Measurements from ENCODE around the gene POR.

GRCh38 chr7:75955331-75955955, 40.5 kb downstream of the POR start:
- TF ChIP-seq NFE2L1 (CRISPR knock-in tag; IDR thresholded peaks at IDR 0.05) (no peak), CTCF (IDR thresholded peaks at IDR 0.05) (no peak), TEAD4 (CRISPR knock-in tag; IDR thresholded peaks at IDR 0.05) (no peak), NR3C1 (CRISPR knock-in tag; conservative IDR thresholded peaks at IDR 0.05; ENCODE audit: low read depth) (no peak), PRDM15 (CRISPR knock-in tag; IDR thresholded peaks at IDR 0.05) (no peak), SP1 (CRISPR knock-in tag; conservative IDR thresholded peaks at IDR 0.05) (no peak), TP53 (CRISPR knock-in tag; IDR thresholded peaks at IDR 0.05) (no peak), USF2 (CRISPR knock-in tag; IDR thresholded peaks at IDR 0.05) (no peak), MAX (CRISPR knock-in tag; IDR thresholded peaks at IDR 0.05) (no peak), KAT7 (CRISPR knock-in tag; IDR thresholded peaks at IDR 0.05; ENCODE audit: borderline replicate concordance) (no peak), SMAD4 (CRISPR knock-in tag; IDR thresholded peaks at IDR 0.05) (no peak), NR2C2 (CRISPR knock-in tag; IDR thresholded peaks at IDR 0.05) (no peak)

Data from WTC11 (cell line).